PC-3 (cell line): Measurements from ENCODE around the gene TFDP2.

Source experiments
- CTCF ChIP-seq: fragments of 300-600 bp; sonication (generic); conservative IDR thresholded peaks from 2 replicates; pipeline ENCODE4 v1.5.1; 2017; ENCODE audit warnings: antibody characterized with exemption, low read depth, mild to moderate bottlenecking, low read length
- EZH2 ChIP-seq: fragments of 300-600 bp; sonication (generic); IDR thresholded peaks from one replicate; pipeline ENCODE4 v1.6.1; 2017; ENCODE audit warnings: antibody characterized with exemption, mild to moderate bottlenecking, low read length; ENCODE audit not compliant: unreplicated experiment
- EZH2phosphoT487 ChIP-seq: fragments of 300-600 bp; sonication (generic); IDR thresholded peaks from 2 replicates; pipeline ENCODE4 v1.6.1; 2018; ENCODE audit warnings: mild to moderate bottlenecking, antibody characterized with exemption, low read length, borderline replicate concordance

DNA sequence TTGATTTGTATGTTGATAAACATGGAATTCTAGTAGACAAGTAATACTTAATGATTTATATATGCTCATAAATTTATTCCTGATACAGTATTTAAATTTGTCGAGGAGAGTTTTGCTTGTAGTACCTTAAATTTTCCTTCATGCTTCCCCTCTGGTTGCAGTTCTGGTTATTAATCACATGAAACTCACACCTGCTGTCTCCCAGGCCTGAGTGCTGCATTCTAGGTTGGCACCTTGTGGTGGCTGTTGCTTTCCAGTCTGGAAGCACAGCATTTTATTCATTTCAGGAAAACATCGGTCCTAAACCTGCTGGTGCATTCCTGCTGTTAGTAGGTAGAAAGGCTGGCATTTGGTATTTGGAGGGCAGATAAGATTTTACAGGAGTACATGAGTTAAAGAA lies 228.0 kb downstream of the TFDP2 start:
- TF ChIP-seq CTCF: no peak
- TF ChIP-seq EZH2: no peak
- no peak for TF ChIP-seq EZH2phosphoT487
